ENCODE measurements around the gene KLKB1.
"Not testable (repeated sequence)": the region's sequence is repeated elsewhere in the genome, so short reads cannot be mapped to it uniquely, and the experiment has no call there.

Gene KLKB1

GRCh38 chr4:186265250-186265649, 37.9 kb downstream of the KLKB1 start:
- DNase-seq (ENCODE audit: low read depth in 2 of 2): not testable (repeated sequence)

GRCh38 chr4:186265683-186266652, 38.7 kb downstream of the KLKB1 start, which contains the start of gene F11:
Gene F11 (plus strand): TSS chr4:186266189. CDS start chr4:186267137, 948 bp downstream.
- no peak for DNase-seq (ENCODE audit: low read depth in 2 of 2)

GRCh38 chr4:186266729-186267456, 39.6 kb downstream of the KLKB1 start:
- no peak for DNase-seq (ENCODE audit: low read depth in 2 of 2)

GRCh38 chr4:186271081-186271678, 43.9 kb downstream of the KLKB1 start:
- DNase-seq (ENCODE audit: low read depth in 2 of 2): no peak

GRCh38 chr4:186272699-186273391, 45.5 kb downstream of the KLKB1 start:
- DNase-seq (ENCODE audit: low read depth in 2 of 2): no peak

- not testable (repeated sequence) for DNase-seq (ENCODE audit: low read depth in 2 of 2)
Measured at GRCh38 chr4:186273392-186273789, 46.1 kb downstream of the KLKB1 start.

GRCh38 chr4:186283311-186283710, 56.0 kb downstream of the KLKB1 start:
- DNase-seq (ENCODE audit: low read depth in 2 of 2): no peak

- no peak for DNase-seq (ENCODE audit: low read depth in 2 of 2)
Measured at GRCh38 chr4:186285147-186285546, 57.8 kb downstream of the KLKB1 start.

GRCh38 chr4:186286581-186286980, 59.3 kb downstream of the KLKB1 start:
- DNase-seq (ENCODE audit: low read depth in 2 of 2): no peak

- no peak for DNase-seq (ENCODE audit: low read depth in 2 of 2)
Measured at GRCh38 chr4:186291256-186291890, 64.1 kb downstream of the KLKB1 start.

- DNase-seq (ENCODE audit: low read depth in 2 of 2): no peak
Measured at GRCh38 chr4:186294160-186294559, 66.9 kb downstream of the KLKB1 start.

GRCh38 chr4:186296481-186296880, 69.2 kb downstream of the KLKB1 start:
- no peak for DNase-seq (ENCODE audit: low read depth in 2 of 2)

GRCh38 chr4:186297013-186297645, 69.8 kb downstream of the KLKB1 start:
- DNase-seq (ENCODE audit: low read depth in 2 of 2): no peak

- no peak for DNase-seq (ENCODE audit: low read depth in 2 of 2)
Measured at GRCh38 chr4:186298031-186298647, 70.8 kb downstream of the KLKB1 start.

- no peak for DNase-seq (ENCODE audit: low read depth in 2 of 2)
Measured at GRCh38 chr4:186299291-186299690, 72.0 kb downstream of the KLKB1 start.

GRCh38 chr4:186300659-186301390, 73.5 kb downstream of the KLKB1 start:
- no peak for DNase-seq (ENCODE audit: low read depth in 2 of 2)

- DNase-seq (ENCODE audit: low read depth in 2 of 2): no peak
Measured at GRCh38 chr4:186304216-186304615, 76.9 kb downstream of the KLKB1 start.

- DNase-seq (ENCODE audit: low read depth in 2 of 2): no peak
Measured at GRCh38 chr4:186304866-186305505, 77.7 kb downstream of the KLKB1 start.

- no peak for DNase-seq (ENCODE audit: low read depth in 2 of 2)
Measured at GRCh38 chr4:186307497-186307896, 80.2 kb downstream of the KLKB1 start.
